AG20443 (cell line): Measurements from ENCODE around the gene ADPRS.

Experiments used
- DNase-seq: peaks from one replicate; pipeline ENCODE4 v3.0.0; 2012; ENCODE audit warnings: low spot score, mixed read lengths

The ADPRS gene

GRCh38 chr1:36087233-36088123 is 1.2 kb upstream of the ADPRS start:
- no peak for DNase-seq

GRCh38 chr1:36088265-36088576 is 471 bp upstream of the ADPRS start:
- no peak for DNase-seq

DNA sequence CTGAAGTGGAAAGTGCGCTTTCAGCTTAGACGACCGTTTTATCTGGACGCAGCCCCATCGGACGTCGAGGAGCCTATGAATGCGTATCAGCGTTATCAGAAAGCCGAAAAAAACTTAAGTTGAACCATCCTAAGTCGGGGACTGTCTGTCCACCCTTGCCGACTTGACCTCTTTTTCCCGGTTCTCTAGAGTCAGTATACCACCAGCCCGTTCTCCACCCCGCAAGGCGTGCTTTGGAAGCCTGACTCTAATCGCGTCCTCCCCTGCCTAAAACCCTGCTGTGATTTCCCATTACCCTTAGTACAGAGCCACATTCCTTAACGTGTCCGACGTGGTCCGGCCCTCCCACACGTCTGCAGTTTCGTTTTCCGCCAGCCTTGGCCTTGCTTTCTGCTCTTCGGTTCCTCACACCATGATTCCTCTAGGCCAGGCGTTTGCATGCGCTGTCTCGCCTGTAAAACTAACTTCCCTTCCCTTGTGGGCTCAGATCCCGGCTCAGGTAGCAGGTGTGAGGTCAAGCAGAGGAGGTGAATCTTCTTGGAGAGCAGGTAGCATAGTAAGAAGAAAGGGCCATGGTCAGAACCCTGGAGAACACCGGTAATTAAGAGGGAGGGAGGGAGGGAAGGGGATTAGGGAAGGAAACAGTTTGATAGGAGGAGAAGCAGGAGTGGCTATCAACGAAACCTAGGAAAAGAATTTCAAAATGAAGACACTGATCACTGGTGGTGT is 865 bp downstream of the ADPRS start:
- DNase-seq: peak; percentile 51

- no peak for DNase-seq
Observed at GRCh38 chr1:36091141-36091540, 2.4 kb downstream of the ADPRS start.

GRCh38 chr1:36091698-36092097 is 3.0 kb downstream of the ADPRS start:
- no peak for DNase-seq

DNA sequence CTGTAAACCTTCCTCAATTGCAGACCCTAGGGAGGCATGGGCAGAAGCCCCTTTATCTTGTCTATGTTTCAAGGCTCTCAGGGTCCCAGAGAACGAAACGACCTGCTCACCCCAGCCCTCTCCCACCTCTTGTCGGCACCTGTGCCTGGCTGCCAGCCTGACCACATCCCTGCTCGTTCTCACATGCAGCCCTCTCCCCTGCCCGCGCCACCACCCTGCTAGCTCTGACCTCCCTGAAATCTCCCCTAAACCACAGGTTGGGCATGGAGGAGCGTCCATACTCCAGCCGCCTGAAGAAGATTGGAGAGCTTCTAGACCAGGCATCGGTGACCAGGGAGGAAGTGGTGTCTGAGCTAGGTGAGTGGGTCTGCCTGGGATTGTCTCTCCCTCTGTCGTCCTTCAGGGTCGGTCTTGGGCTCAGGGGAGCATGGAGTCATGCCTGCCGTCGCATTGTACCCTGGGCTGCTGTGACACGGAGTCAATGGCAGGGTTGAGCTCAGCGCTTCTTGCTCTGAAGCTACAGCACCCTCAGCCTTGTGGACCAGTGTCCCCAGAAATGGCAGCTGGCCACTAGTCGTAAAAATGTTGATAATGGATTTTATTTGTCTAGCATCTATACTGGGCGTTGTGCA is 3.6 kb downstream of the ADPRS start:
- DNase-seq: no peak

DNA sequence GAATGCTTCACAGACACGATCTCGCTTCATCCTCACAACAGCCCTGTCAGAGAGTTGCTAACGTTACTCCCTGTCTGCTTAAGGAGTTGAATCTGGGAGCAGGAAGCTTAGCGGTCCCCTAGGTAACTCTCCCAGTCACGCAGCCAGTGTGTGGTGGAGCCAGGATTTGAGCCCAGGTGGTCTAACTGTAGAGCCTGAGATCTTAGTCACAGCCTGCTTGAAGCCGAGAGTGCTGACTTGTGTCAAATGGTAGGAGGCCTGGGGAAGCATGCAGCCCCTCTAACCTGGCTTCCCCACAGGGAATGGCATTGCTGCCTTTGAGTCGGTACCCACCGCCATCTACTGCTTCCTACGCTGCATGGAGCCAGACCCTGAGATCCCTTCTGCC is 4.1 kb downstream of the ADPRS start:
- DNase-seq: no peak

DNA sequence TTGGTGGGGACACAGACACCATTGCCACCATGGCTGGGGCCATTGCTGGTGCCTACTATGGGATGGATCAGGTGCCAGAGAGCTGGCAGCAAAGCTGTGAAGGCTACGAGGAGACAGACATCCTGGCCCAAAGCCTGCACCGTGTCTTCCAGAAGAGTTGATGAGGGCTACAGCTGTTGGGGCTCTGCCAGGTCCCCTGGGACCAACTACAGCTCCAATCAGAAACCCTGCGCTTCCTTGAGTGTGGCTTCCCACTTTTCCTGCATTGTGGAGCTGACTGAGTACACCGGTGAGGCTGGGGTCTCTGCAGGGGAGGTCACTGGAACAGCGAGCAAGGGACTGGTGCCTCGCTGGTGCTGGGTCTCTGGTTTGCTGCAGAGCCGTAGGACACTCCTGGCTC is 4.5 kb downstream of the ADPRS start:
- DNase-seq: no peak

DNA sequence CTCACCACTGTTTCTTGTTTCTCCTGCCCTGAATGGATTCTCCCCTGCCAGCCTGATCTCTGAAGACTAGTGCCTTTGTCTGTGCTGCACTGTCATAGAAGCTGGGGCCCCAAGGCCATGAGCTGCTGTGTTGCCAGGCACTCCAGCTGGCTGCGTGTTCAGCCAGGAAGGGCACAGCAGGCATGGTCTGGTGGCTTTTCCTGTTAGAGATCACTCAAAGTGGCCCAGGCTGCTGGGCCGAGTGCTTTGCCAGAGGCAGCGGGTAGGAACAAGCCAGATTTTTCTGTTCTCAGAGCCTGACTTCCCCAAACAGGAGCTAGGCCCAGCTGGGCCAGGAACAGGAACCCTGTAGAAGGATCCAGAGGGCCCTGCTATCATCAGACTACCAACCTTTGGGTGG is 5.2 kb downstream of the ADPRS start:
- no peak for DNase-seq

DNA sequence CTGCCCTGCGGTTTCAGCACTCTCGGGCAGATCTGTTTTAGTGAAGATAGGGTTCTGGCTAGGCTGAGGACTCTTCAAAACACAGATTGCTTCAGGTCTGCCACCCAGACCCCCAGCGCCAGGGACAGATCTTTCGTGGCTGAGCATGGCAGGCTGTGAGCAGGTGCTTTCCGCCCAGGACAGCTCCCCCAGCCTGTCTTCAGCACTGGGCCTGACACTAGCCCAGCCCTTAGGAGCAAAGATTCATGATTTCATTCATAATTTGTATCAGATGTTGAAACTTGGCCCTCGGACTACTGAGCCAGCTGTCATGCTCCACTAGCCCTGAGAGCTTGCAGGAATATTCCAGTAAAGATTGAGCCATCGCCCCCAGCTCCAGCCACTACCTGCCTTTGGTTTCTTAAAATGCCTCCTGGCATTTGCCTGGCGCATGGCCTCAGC is 5.9 kb downstream of the ADPRS start:
- peak; percentile 77 for DNase-seq

GRCh38 chr1:36095760-36096405 is 7.2 kb downstream of the ADPRS start:
- DNase-seq: no peak

DNA sequence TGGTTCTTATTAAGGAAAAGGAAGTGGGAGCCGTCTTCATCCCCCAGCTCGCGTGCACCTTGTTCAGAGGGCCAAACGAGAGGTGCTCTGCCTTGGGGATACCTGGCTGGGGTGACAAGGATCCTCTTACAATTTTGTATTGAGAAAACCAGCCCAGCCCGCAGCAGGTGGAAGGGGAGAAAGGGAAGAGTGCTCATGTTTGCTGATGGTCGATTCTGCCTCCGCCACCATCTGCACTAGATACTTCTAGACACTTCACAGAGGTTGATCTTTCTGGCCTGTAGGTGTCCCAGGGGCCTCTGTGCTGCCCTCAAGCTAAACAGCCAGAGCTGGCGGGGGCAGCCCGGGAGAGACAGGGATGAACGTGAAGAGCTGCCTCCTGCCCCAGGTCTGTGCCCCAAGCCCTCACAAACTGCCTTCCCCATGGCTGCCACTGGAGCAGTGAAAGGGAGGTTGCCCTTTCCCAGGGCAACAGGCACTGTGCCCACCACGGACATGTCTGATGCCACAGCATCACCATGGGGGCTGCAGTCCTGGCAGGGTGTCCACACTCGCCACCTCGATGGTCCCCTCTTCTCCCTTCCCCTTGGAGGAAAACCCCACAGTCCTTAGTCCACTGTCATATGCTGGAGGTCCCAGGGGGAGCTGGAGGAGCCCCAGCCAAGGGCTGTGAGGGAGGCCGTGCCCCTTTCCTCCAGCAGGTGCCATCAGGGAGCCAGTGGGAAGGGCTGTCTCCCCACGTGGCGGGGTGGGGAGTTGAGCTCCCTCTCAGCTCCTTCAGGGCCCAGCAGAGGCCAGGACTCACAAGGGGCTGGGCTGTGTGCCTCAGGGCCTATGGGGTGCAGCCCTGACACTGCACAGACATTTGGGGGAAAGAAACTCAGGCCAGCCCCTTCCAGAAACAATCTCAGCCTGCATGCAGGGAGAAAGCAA is 8.1 kb downstream of the ADPRS start:
- DNase-seq: no peak

DNA sequence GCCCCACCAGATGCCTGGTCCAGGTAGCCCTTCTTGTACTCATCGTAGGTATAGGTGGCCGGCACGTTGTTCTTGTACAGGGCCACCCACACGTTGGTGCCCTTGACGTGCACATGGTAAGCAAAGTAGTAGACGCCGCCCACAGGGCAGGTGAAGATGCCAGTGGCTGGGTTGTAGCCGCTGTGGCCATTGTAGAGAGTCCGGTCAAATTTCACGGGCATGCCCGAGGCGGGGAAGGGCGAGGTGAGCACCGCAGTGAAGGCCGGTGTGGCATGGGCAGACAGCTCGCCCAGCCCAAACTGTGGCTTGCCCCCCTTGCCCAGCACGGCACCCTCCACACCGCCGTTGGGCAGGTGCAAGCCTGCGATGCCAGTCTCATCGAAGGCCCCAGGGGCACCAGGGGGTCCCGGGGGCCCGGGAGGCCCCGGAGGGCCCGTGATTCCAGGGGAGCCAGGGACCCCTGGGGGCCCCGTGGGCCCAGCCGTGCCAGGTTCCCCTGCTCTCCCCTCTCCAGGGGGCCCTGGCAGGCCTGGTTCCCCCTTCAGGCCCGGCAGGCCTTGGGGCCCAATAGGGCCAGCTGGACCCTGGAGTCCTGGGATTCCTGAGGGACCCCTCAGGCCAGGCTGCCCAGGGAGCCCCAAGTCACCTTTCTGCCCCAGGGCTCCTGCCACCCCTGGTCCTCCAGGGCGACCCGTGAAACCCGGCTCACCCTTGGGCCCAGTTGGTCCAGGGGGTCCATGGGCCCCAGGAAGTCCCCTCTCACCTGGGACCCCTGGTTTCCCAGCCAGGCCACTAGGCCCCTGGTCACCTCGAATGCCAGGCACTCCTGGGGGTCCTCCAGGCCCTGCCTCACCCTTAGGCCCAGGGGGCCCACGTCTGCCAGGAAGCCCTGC is 9.2 kb downstream of the ADPRS start:
- DNase-seq: no peak

DNA sequence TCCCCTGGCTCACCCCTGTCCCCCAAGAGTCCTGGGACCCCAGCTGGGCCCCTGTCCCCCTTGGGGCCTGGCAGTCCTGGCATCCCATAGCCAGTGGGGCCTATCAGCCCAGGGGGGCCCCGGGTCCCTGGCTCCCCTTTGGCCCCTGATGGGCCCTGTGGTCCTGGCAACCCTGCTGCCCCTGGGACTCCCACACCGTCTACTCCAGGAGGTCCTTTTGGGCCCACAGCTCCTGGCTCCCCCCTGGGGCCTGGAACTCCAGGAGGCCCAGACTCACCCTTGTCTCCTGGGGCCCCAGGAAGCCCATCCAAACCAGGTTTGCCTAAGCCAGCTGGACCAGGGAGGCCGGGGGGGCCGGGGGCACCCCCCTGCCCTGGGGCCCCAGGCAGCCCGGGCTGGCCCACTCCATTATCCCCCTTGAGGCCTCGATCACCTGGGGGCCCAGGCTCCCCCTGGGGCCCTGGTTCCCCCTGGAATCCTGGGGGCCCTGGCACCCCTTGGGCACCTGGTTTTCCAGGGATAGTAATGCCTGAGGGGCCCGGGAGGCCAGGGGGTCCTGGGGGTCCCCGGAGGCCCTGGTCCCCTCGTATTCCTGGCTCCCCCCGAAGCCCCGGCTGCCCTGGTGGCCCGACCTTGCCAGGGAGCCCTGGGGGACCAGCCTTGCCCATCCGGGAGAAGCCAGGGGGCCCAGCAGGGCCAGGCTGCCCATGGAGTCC is 10.1 kb downstream of the ADPRS start:
- no peak for DNase-seq

- DNase-seq: peak; percentile 83
Observed at GRCh38 chr1:36099681-36100341, 11.1 kb downstream of the ADPRS start.

DNA sequence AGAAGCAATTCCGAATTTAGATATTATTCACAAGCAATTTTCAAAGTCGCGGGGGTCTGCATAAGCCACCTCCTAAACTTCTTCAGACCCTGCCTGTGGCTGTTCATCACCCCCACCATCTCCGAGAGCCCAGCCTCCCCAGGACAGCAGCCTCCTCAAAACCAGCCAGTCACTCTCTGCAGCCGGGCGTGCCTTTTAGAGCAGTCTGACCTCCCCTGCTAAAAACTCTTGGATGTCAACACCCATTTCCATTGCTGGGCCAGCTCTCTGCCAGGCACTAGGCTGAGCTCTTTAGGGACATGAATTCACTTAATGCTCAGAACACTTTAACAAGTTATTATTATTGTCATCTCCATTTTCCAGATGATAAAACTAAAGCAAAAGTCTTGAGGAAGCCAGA is 11.7 kb downstream of the ADPRS start:
- peak; percentile 29 for DNase-seq

- no peak for DNase-seq
Observed at GRCh38 chr1:36101546-36101945, 12.9 kb downstream of the ADPRS start.

DNA sequence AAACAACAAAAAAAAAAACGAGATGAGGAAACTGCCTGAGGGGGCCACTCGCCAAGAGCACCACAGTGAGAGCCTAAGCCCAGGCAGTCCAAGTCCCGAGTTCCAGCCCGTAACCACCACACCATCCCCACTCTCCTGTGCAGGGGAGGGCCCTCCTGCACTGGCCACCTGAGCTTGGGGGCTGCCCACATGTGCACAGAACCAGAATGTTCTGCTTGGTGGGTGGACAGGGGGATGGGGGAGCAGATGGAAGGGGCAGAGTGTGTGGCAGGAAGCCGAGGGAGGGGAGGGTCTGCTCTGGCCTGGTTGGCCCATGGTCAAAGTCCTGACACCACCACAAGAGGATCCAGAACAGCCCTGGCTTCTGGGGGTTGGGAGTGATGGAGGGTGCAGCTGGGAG is 17.6 kb downstream of the ADPRS start:
- DNase-seq: no peak

GRCh38 chr1:36107394-36107793 is 18.7 kb downstream of the ADPRS start:
- peak; percentile 48 for DNase-seq
